Keratinocyte (primary cell): ENCODE results near the gene ABR. TPM values are rescaled to one million over a fixed set of nuclear protein-coding genes. Genes with fewer than 3 reads are reported as not detected.

Source experiments
- DNase-seq: peaks from one replicate; pipeline ENCODE4 v3.0.0-alpha.2; 2011; ENCODE audit warnings: low read depth, missing footprints, low spot score
- FAIRE-seq: peaks from 2 replicates; lab custom pipeline; 2011; peaks lifted over from hg19 to GRCh38; lab: Jason Lieb, UNC
- H2AFZ ChIP-seq: 2 replicates; pipeline ENCODE4 v1.6.0; 2012; ENCODE audit warnings: low read length, control low read depth, inconsistent platforms; ENCODE audit not compliant: control insufficient read depth
- H3K27ac ChIP-seq: 2 replicates; pipeline ENCODE4 v1.5.1; 2011; ENCODE audit warnings: low read length; ENCODE audit not compliant: control insufficient read depth, insufficient read depth
- H3K27me3 ChIP-seq: 3 replicates; pipeline ENCODE4 v1.6.0; 2011; ENCODE audit warnings: low read length; ENCODE audit not compliant: control insufficient read depth, insufficient read depth; ENCODE audit errors: extremely low read depth
- H3K36me3 ChIP-seq, 2 experiments: 2 replicates in 1 of 2; 3 replicates in 1 of 2; pipeline ENCODE4 v1.5.1; 2011; ENCODE audit warnings: low read length in 2 of 2, mild to moderate bottlenecking in 1 of 2; ENCODE audit not compliant: control insufficient read depth in 2 of 2, insufficient read depth in 2 of 2; ENCODE audit errors: extremely low read depth in 1 of 2
- H3K4me1 ChIP-seq: 3 replicates; pipeline ENCODE4 v1.5.1; 2011; ENCODE audit warnings: low read length; ENCODE audit not compliant: control insufficient read depth, insufficient read depth; ENCODE audit errors: extremely low read depth
- H3K4me2 ChIP-seq: 3 replicates; pipeline ENCODE4 v1.6.0; 2011; ENCODE audit warnings: low read depth, low read length; ENCODE audit not compliant: control insufficient read depth, insufficient read depth; ENCODE audit errors: extremely low read depth
- H3K4me3 ChIP-seq, 3 experiments: fragments of 200-600 bp in 1 of 3; sonication (generic) in 1 of 3; 2 replicates in 2 of 3; 3 replicates in 1 of 3; pipeline ENCODE4 v1.5.1; 2011 to 2016; ENCODE audit warnings: low read length in 3 of 3, mild to moderate bottlenecking in 3 of 3, control low read depth in 2 of 3, inconsistent platforms in 1 of 3, low read depth in 1 of 3, mixed read lengths in 1 of 3, mixed run types in 1 of 3, moderate library complexity in 1 of 3; ENCODE audit not compliant: control insufficient read depth in 2 of 3, insufficient read depth in 2 of 3; ENCODE audit errors: extremely low read depth in 1 of 3
- H3K79me2 ChIP-seq: 2 replicates; pipeline ENCODE4 v1.6.0; 2012; ENCODE audit warnings: low read length; ENCODE audit not compliant: control insufficient read depth, insufficient read depth
- H3K9ac ChIP-seq: 3 replicates; pipeline ENCODE4 v1.6.0; 2011; ENCODE audit warnings: low read length; ENCODE audit not compliant: control insufficient read depth, insufficient read depth; ENCODE audit errors: extremely low read depth
- H3K9me1 ChIP-seq: 3 replicates; pipeline ENCODE4 v1.6.0; 2011; ENCODE audit warnings: low read length; ENCODE audit not compliant: control insufficient read depth, insufficient read depth; ENCODE audit errors: extremely low read depth
- H3K9me3 ChIP-seq: 2 replicates; pipeline ENCODE4 v1.5.1; 2012; ENCODE audit warnings: low read depth, low read length; ENCODE audit not compliant: control insufficient read depth
- H4K20me1 ChIP-seq: 3 replicates; pipeline ENCODE4 v1.6.0; 2011; ENCODE audit warnings: low read length; ENCODE audit not compliant: control insufficient read depth, insufficient read depth; ENCODE audit errors: extremely low read depth
- EZH2 ChIP-seq: IDR thresholded peaks from one replicate; pipeline ENCODE4 v1.6.1; 2012; ENCODE audit warnings: inconsistent platforms, mild to moderate bottlenecking, low read length, moderate library complexity
- dilution Hi-C: fragments of 300-500 bp; cut with MboI; formaldehyde crosslinking; loops from one replicate; pipeline ENCODE4 v1.7.0; 2020; ENCODE audit warnings: low sequenced_read_pairs; ENCODE audit not compliant: extremely low pct_ligation_motif_present
- polyA plus RNA-seq, 5 experiments: library from polyadenylated mRNA; depleted of rRNA in 3 of 5; stranded (reverse) in 3 of 5; stranded (forward) in 1 of 5; unstranded in 1 of 5; fragments of >200 nt; gene quantifications; 1 replicate in 1 of 5; 2 replicates in 3 of 5; 3 replicates in 1 of 5; pipeline versions ENCODE4 v1.2.1 to v1.2.3, GENCODE V29; 2011 to 2012; ENCODE audit warnings: missing spikeins in 2 of 5, low read depth in 1 of 5, low replicate concordance in 1 of 5
- TF ChIP-seq, protein P1 (sequence below), 3 experiments: IDR thresholded peaks in 1 of 3; conservative IDR thresholded peaks in 1 of 3; optimal IDR thresholded peaks in 1 of 3; 2 replicates in 2 of 3; 3 replicates in 1 of 3; pipeline versions ENCODE3 to v1.5.1; 2011; ENCODE audit warnings: low read length in 3 of 3, mild to moderate bottlenecking in 3 of 3, moderate library complexity in 2 of 3, control low read depth in 1 of 3, inconsistent platforms in 1 of 3; ENCODE audit not compliant: insufficient read depth in 2 of 3; ENCODE audit errors: extremely low read depth in 1 of 3

Gene ABR
- polyA plus RNA-seq, 1 donor (not counting 4 experiments of a cell fraction or from before 2014, with no cell fraction given): 17.3 TPM

DNA sequence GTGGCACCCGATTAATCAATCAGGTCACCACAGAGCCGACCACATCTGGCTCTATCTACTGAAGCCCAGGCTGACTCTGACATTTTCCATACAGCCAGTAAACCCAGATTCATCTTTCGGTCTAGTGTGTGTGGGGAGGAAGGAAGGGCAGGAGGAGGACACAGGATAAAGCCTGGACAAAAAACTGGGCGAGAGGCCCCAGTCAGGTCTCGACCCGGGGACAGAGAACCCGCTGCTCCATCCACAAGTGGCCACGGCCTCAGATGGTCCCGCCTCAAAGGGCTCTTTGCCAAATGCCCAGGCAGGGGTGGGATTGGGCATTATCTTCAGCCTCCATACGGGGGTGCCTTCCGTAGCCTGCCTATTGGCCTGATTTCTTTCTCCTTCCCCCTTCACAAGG lies 7.8 kb downstream of the ABR start:
- Histone ChIP-seq H3K4me3 (no peak overlapping the region), H3K79me2 (no peaks in the 10 kb centered on the region), H3K9me3 (no peaks in the 10 kb centered on the region), H3K9ac (no peak overlapping the region), H3K36me3 (no peaks in the 10 kb centered on the region), H3K9me1 (no peaks in the 10 kb centered on the region), H3K4me2 (no peak overlapping the region), H3K4me1 (no peaks in the 10 kb centered on the region), H3K27ac (no peak overlapping the region), H2AFZ (no peak overlapping the region), H4K20me1 (no peaks in the 10 kb centered on the region), H3K27me3 (no peaks in the 10 kb centered on the region)
- FAIRE-seq (no peak), DNase-seq (no peak)
- TF ChIP-seq, protein P1, sequence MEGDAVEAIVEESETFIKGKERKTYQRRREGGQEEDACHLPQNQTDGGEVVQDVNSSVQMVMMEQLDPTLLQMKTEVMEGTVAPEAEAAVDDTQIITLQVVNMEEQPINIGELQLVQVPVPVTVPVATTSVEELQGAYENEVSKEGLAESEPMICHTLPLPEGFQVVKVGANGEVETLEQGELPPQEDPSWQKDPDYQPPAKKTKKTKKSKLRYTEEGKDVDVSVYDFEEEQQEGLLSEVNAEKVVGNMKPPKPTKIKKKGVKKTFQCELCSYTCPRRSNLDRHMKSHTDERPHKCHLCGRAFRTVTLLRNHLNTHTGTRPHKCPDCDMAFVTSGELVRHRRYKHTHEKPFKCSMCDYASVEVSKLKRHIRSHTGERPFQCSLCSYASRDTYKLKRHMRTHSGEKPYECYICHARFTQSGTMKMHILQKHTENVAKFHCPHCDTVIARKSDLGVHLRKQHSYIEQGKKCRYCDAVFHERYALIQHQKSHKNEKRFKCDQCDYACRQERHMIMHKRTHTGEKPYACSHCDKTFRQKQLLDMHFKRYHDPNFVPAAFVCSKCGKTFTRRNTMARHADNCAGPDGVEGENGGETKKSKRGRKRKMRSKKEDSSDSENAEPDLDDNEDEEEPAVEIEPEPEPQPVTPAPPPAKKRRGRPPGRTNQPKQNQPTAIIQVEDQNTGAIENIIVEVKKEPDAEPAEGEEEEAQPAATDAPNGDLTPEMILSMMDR (optimal IDR thresholded peaks at IDR 0.05 in 1 of 3, IDR thresholded peaks at IDR 0.05 in 1 of 3, conservative IDR thresholded peaks at IDR 0.05 in 1 of 3; ENCODE audit: extremely low read depth in 1 of 3, insufficient read depth in 2 of 3, low read length in 3 of 3): no peak
- no peak for TF ChIP-seq EZH2
- dilution Hi-C loops: no loop called here

DNA sequence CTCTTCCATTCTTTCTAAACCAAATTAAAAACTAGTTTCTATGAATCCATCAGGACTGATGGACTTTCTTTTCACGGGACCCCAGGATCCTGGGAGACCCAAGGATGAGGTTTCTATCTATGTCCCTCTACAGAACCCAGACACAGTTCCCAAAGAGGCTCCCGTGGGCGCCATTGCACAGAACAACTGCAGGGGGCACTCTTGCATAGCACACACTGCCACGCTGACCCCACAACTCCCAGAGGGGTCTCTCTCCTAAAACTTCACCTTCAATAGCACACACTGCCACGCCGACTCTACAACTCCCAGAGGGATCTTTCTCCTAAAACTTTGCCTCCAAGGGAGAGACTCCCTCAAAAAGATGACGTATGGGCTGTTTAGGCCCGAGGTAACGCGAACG lies 9.0 kb downstream of the ABR start:
- FAIRE-seq: no peak
- Histone ChIP-seq H3K4me3 (no peak overlapping the region), H3K4me1 (no peaks in the 10 kb centered on the region), H3K36me3 (no peaks in the 10 kb centered on the region), H3K27ac (no peak overlapping the region), H3K9ac (no peak overlapping the region), H3K79me2 (no peaks in the 10 kb centered on the region), H4K20me1 (no peaks in the 10 kb centered on the region), H2AFZ (no peak overlapping the region), H3K27me3 (no peaks in the 10 kb centered on the region), H3K9me3 (no peaks in the 10 kb centered on the region), H3K9me1 (no peaks in the 10 kb centered on the region), H3K4me2 (no peak overlapping the region)
- no peak for TF ChIP-seq EZH2
- TF ChIP-seq, protein P1 (optimal IDR thresholded peaks at IDR 0.05 in 1 of 3, IDR thresholded peaks at IDR 0.05 in 1 of 3, conservative IDR thresholded peaks at IDR 0.05 in 1 of 3; ENCODE audit: extremely low read depth in 1 of 3, insufficient read depth in 2 of 3, low read length in 3 of 3): no peak
- no peak for DNase-seq
- dilution Hi-C loops: no loop called here
